ENCODE measurements around the gene TTLL8.
"Not testable (repeated sequence)": the region's sequence is repeated elsewhere in the genome, so short reads cannot be mapped to it uniquely, and the experiment has no call there.

The TTLL8 gene

GRCh38 chr22:49983148-49984042 lies 74.7 kb downstream of the TTLL8 start:
- no peak for DNase-seq (ENCODE audit: low read depth)

GRCh38 chr22:49981799-49982198 lies 76.3 kb downstream of the TTLL8 start:
- DNase-seq (ENCODE audit: low read depth), result not testable (repeated sequence)

GRCh38 chr22:49979587-49980264 lies 78.4 kb downstream of the TTLL8 start:
- DNase-seq (ENCODE audit: low read depth), result no peak

- DNase-seq (ENCODE audit: low read depth), result no peak
Observed at GRCh38 chr22:49977578-49977977, 80.5 kb downstream of the TTLL8 start.

GRCh38 chr22:49976439-49977175 lies 81.5 kb downstream of the TTLL8 start:
- no peak for DNase-seq (ENCODE audit: low read depth)

- no peak for DNase-seq (ENCODE audit: low read depth)
Observed at GRCh38 chr22:49975543-49976389, 82.3 kb downstream of the TTLL8 start.

- no peak for DNase-seq (ENCODE audit: low read depth)
Observed at GRCh38 chr22:49973018-49973961, 84.8 kb downstream of the TTLL8 start.

- no peak for DNase-seq (ENCODE audit: low read depth)
Observed at GRCh38 chr22:49972163-49973017, 85.7 kb downstream of the TTLL8 start.

- no peak for DNase-seq (ENCODE audit: low read depth)
Observed at GRCh38 chr22:49971232-49972162, 86.6 kb downstream of the TTLL8 start.

GRCh38 chr22:49970528-49971231 lies 87.4 kb downstream of the TTLL8 start:
- DNase-seq (ENCODE audit: low read depth), result peak; percentile 93

GRCh38 chr22:49969751-49970527 lies 88.2 kb downstream of the TTLL8 start:
- DNase-seq (ENCODE audit: low read depth), result no peak

GRCh38 chr22:49968831-49969661 lies 89.1 kb downstream of the TTLL8 start:
- DNase-seq (ENCODE audit: low read depth), result no peak
